ENCODE results near the gene RASA1. TPM values are rescaled to one million over a fixed set of nuclear protein-coding genes. Genes with fewer than 3 reads are reported as not detected.

The RASA1 gene
- total RNA-seq, 1 experiment from 2014 or later: 29.6 TPM

DNA sequence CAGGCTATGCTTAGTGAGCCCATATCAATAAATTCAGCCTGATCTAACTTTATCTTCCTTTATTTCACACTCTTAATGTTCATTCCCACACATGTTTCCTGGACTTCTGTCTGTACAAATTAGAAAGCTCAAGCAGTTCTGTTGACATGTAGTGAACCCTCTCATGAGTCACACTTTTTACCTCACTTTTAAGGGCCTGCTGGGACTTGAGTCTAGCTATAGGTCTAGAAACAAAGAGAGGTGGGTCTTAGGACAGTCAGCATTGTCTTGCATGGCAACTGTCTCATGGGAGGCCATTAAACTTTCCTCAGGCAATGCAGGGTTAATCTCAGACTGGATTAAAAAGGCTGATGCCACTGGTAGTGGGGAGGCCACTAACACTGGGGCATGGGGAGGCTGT is 153.6 kb downstream of the RASA1 start:
- Histone ChIP-seq H4K5ac (ENCODE audit: insufficient read length, low read depth, low read length) (no peak overlapping the region), H3K56ac (ENCODE audit: insufficient read length, low read depth, low read length) (no peak overlapping the region), H2AFZ (ENCODE audit: low read length) (no peak overlapping the region), H2BK12ac (ENCODE audit: insufficient read length, low read depth, low read length) (no peak overlapping the region), H2BK5ac (ENCODE audit: insufficient read length, low read length) (no peak overlapping the region), H3K18ac (ENCODE audit: insufficient read length, low read depth, low read length) (no peak overlapping the region), H3K4me2 (ENCODE audit: insufficient read depth, insufficient read length, low read length) (no peak overlapping the region), H4K91ac (ENCODE audit: insufficient read length, low read depth, low read length) (no peak overlapping the region), H3K9ac (ENCODE audit: extremely low read depth, insufficient read length, low read length) (no peak overlapping the region), H3K23me2 (ENCODE audit: insufficient read length, low read depth, low read length, poor library complexity, severe bottlenecking) (no peaks in the 10 kb centered on the region), H3K27me3 (ENCODE audit: insufficient read depth, low read length) (no peaks in the 10 kb centered on the region), H4K20me1 (ENCODE audit: control insufficient read depth, insufficient read depth, insufficient read length) (no peaks in the 10 kb centered on the region), H2BK20ac (ENCODE audit: low read depth, low read length, poor library complexity, severe bottlenecking) (no peak overlapping the region), H3K9me3 (ENCODE audit: control insufficient read depth, low read depth, low read length) (no peaks in the 10 kb centered on the region), H3K79me1 (ENCODE audit: insufficient read depth, low read depth, low read length, poor library complexity, severe bottlenecking) (no peaks in the 10 kb centered on the region), H3K14ac (ENCODE audit: insufficient read depth, low read length) (no peak overlapping the region), H3K4me1 (ENCODE audit: insufficient read depth, low read length) (no peaks in the 10 kb centered on the region), H2AK5ac (ENCODE audit: insufficient read length, low read length) (no peak overlapping the region), H2BK15ac (ENCODE audit: low read depth, low read length) (no peak overlapping the region), H3K79me2 (ENCODE audit: insufficient read depth, low read length) (no peaks in the 10 kb centered on the region), H3K27ac (ENCODE audit: insufficient read length, low read depth, low read length) (no peak overlapping the region), H3K4ac (ENCODE audit: low read depth, low read length) (no peak overlapping the region), H3T11ph (ENCODE audit: low read length) (no peak overlapping the region), H4K8ac (replicated peaks; ENCODE audit: insufficient read length, low read depth, low read length) (no peak overlapping the region), H3K23ac (ENCODE audit: insufficient read length, low read depth, low read length) (no peak overlapping the region), H2BK120ac (ENCODE audit: low read depth, low read length, poor library complexity, severe bottlenecking) (no peak overlapping the region)
- no peak for DNase-seq
- TF ChIP-seq, protein P1, sequence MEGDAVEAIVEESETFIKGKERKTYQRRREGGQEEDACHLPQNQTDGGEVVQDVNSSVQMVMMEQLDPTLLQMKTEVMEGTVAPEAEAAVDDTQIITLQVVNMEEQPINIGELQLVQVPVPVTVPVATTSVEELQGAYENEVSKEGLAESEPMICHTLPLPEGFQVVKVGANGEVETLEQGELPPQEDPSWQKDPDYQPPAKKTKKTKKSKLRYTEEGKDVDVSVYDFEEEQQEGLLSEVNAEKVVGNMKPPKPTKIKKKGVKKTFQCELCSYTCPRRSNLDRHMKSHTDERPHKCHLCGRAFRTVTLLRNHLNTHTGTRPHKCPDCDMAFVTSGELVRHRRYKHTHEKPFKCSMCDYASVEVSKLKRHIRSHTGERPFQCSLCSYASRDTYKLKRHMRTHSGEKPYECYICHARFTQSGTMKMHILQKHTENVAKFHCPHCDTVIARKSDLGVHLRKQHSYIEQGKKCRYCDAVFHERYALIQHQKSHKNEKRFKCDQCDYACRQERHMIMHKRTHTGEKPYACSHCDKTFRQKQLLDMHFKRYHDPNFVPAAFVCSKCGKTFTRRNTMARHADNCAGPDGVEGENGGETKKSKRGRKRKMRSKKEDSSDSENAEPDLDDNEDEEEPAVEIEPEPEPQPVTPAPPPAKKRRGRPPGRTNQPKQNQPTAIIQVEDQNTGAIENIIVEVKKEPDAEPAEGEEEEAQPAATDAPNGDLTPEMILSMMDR (conservative IDR thresholded peaks at IDR 0.05): no peak
- no peaks in the 10 kb centered on the region for H3K36me3 Mint-ChIP-seq (ENCODE audit: insufficient read depth in 1 of 3, low read depth in 3 of 3)
- H3K27ac Mint-ChIP-seq: no peak overlapping the region
- no peaks in the 10 kb centered on the region for H3K4me1 Mint-ChIP-seq
- H3K9me3 Mint-ChIP-seq: no peaks in the 10 kb centered on the region
- H3K27me3 Mint-ChIP-seq (ENCODE audit: low read depth): no peaks in the 10 kb centered on the region
- H3K4me3 Mint-ChIP-seq: no peak overlapping the region

Measured in H9 (cell line).